ENCODE data around the gene ZNF154.

ZNF154 gene

DNA sequence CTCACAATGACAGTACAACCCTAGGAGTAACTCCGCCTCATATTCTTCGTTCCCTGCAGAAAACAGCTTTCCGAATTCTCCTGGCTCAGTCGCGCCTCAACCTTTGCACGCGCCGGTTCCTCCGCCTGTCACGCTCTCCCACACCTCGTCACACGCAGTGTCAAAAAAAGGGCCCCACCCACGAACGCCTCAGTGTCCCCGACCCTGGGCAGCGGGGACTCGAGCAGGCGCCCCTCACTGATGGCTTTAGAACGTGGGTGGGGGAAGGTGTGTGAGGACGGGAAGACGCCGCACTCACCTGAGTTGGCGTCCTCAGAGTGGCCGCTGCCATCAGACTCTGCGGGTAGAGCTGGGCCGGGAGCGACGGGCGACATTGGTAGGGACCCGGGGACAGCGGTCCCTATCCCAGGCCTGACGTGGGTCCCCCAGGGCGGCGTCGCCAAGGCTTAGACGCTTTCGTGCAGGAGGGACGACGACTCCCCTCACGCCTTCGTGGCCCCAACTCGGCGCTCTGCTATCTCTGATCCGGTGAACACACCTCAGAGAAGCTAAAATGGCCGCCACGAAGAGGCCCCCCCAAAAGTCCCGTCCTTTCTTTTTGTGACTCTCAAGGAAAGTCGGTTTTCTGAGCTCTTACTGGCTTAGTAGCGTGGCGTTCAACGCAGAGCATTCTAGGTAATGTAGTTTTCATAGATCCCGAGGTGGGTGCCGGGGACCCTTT is at the start of gene ZNF154:
ZNF154 (minus strand) TSS at position 564 of the 721 bp plus-strand sequence; CDS start at position 331, 233 bp downstream.
- H3K4me3 ChIP-seq (ENCODE audit: low read depth, low read length), result peak within 1 kb of the TSS; percentile 23
- TF ChIP-seq, protein P1, sequence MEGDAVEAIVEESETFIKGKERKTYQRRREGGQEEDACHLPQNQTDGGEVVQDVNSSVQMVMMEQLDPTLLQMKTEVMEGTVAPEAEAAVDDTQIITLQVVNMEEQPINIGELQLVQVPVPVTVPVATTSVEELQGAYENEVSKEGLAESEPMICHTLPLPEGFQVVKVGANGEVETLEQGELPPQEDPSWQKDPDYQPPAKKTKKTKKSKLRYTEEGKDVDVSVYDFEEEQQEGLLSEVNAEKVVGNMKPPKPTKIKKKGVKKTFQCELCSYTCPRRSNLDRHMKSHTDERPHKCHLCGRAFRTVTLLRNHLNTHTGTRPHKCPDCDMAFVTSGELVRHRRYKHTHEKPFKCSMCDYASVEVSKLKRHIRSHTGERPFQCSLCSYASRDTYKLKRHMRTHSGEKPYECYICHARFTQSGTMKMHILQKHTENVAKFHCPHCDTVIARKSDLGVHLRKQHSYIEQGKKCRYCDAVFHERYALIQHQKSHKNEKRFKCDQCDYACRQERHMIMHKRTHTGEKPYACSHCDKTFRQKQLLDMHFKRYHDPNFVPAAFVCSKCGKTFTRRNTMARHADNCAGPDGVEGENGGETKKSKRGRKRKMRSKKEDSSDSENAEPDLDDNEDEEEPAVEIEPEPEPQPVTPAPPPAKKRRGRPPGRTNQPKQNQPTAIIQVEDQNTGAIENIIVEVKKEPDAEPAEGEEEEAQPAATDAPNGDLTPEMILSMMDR (IDR thresholded peaks at IDR 0.05; ENCODE audit: borderline replicate concordance, insufficient read depth, low read depth, low read length), result no peak

DNA sequence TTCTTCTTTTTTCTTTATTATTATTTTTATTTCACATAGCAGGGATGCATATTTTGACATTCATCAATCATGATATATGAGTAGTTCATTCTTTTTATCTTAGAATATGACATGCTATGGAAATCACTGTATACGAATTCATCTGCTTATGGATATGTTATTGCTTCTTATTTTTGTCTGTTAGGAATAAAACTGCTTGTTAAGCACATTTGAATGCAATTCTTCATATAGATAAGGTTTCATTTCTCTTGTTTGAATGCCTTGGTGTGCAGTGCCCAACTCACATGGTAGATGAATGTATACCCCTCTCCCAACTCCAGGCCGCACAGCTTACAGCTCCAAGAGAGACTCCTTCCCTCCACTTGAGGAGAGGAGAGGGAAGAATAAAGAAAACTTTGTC is 48.9 kb upstream of the ZNF154 start:
- no peak overlapping the region for H3K4me3 ChIP-seq (ENCODE audit: low read depth, low read length)
- TF ChIP-seq, protein P1 (IDR thresholded peaks at IDR 0.05; ENCODE audit: borderline replicate concordance, insufficient read depth, low read depth, low read length), result no peak

DNA sequence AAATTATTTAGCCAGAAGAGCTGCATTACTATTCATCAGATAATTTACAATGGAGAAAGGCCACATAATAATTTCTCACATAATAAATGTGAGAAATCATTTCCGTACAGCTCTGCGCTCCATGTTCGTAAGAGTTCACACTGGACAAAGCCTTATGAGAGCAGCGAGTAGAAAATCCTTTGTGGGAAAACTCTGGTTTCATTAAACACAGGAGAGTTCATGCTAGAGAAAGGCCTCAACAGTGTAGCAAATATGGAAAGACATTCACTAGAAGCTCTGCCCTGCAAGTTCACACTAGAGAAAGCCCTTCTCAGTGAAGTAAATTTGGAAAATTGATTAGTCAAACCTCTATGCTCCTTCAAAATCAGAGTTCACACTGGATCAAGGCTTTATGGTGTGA is 46.0 kb upstream of the ZNF154 start:
- TF ChIP-seq, protein P1 (IDR thresholded peaks at IDR 0.05; ENCODE audit: borderline replicate concordance, insufficient read depth, low read depth, low read length), result no peak
- H3K4me3 ChIP-seq (ENCODE audit: low read depth, low read length), result no peak overlapping the region

DNA sequence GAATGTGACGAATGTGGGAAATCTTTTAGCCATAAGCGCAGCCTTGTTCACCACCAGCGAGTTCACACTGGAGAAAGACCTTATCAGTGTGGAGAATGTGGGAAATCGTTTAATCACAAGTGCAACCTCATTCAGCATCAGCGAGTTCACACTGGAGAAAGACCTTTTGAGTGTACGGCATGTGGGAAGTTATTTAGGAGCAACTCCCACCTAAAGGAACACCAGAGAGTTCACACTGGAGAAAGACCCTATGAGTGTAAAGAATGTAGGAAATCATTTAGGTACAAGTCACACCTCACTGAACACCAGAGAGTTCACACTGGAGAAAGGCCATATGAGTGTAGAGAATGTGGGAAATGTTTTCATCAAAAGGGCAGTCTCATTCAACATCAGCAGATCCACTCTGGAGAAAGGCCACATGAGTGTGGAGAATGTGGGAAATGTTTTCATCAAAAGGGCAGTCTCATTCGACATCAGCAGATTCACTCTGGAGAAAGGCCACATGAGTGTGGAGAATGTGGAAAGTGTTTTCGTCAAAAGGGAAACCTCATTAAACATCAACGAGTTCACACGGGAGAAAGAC is 45.2 kb upstream of the ZNF154 start:
- TF ChIP-seq, protein P1 (IDR thresholded peaks at IDR 0.05; ENCODE audit: borderline replicate concordance, insufficient read depth, low read depth, low read length), result no peak
- no peak overlapping the region for H3K4me3 ChIP-seq (ENCODE audit: low read depth, low read length)

DNA sequence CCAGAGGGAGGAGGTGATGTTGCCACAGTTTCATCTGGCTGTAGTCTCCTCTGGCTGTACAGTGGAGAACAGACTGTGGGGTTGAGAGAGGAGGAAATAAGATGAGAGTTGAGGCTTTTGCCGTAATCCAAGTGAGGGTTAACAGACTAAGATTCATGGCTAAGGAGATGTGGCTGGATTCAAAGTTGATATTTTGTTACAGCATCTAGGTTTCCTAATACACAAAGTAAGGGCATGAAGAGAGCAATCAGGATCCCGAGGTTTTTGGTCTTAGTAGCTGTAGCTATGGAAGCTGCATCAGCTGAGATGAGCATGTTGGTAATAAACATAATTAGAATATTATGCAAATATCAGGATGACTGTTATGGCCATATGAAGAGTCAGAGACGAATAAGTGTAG is 39.0 kb upstream of the ZNF154 start:
- no peak overlapping the region for H3K4me3 ChIP-seq (ENCODE audit: low read depth, low read length)
- TF ChIP-seq, protein P1 (IDR thresholded peaks at IDR 0.05; ENCODE audit: borderline replicate concordance, insufficient read depth, low read depth, low read length), result no peak

DNA sequence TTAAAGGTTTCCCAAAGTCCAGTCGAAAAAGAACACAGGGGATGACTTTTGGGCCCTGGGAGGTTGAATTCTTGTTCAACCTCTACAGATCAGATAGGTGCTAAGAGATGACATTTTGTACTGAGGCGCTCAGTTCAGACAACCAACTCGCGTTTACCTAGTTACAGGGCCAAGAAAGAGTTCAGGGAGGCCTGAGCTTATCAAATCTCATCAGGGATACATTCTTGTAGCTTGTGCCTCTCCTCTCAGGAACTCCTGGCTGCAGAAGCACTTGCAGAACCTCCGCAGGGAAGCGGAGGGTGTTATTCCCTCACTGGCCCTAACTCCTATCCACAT is 38.4 kb upstream of the ZNF154 start:
- TF ChIP-seq, protein P1 (IDR thresholded peaks at IDR 0.05; ENCODE audit: borderline replicate concordance, insufficient read depth, low read depth, low read length), result no peak
- peak overlapping the region; percentile 58 for H3K4me3 ChIP-seq (ENCODE audit: low read depth, low read length)

Measured in GM12875 (cell line).